DOHH2 (cell line): ENCODE measurements around the gene SESN1.

Experiments used
- H3F3A ChIP-seq: fragments of 200-600 bp; sonication (generic), shearing (Covaris generic); 2 replicates; pipeline ENCODE4 v1.6.0; 2016; ENCODE audit warnings: antibody characterized with exemption, mild to moderate bottlenecking; ENCODE audit not compliant: control insufficient read depth, insufficient read depth
- H3K27ac ChIP-seq: fragments of 200-600 bp; sonication (generic); 2 replicates; pipeline ENCODE4 v1.5.1; 2014; ENCODE audit warnings: low read depth, mild to moderate bottlenecking, low read length, moderate library complexity
- H3K27me3 ChIP-seq: fragments of 200-600 bp; sonication (generic); 2 replicates; pipeline ENCODE4 v1.6.1; 2014; ENCODE audit warnings: mild to moderate bottlenecking, low read length, mixed read lengths; ENCODE audit not compliant: control insufficient read depth
- H3K36me3 ChIP-seq: fragments of 200-600 bp; sonication (generic); 2 replicates; pipeline ENCODE4 v1.6.1; 2014; ENCODE audit warnings: mild to moderate bottlenecking, low read length, moderate library complexity, mixed read lengths; ENCODE audit not compliant: control insufficient read depth
- H3K4me1 ChIP-seq: fragments of 200-600 bp; sonication (generic); 2 replicates; pipeline ENCODE4 v1.6.1; 2014; ENCODE audit warnings: mild to moderate bottlenecking, low read length, mixed read lengths; ENCODE audit not compliant: control insufficient read depth
- H3K4me2 ChIP-seq: fragments of 200-600 bp; sonication (generic); 2 replicates; pipeline ENCODE4 v1.6.0; 2014; ENCODE audit warnings: mild to moderate bottlenecking, low read length, moderate library complexity
- H3K4me3 ChIP-seq: fragments of 200-600 bp; sonication (generic); 2 replicates; pipeline ENCODE4 v1.5.1; 2014; ENCODE audit warnings: mild to moderate bottlenecking, low read length, mixed read lengths
- H3K79me2 ChIP-seq: fragments of 200-600 bp; sonication (generic); 2 replicates; pipeline ENCODE4 v1.6.1; 2014; ENCODE audit warnings: mild to moderate bottlenecking, low read length, mixed read lengths; ENCODE audit not compliant: control insufficient read depth
- H3K9me2 ChIP-seq: fragments of 200-600 bp; sonication (generic); replicated peaks from 2 replicates; pipeline ENCODE4 v1.6.1; 2014; ENCODE audit warnings: mild to moderate bottlenecking, low read length, mixed read lengths; ENCODE audit not compliant: control insufficient read depth
- H3K9me3 ChIP-seq: fragments of 200-600 bp; sonication (generic); 2 replicates; pipeline ENCODE4 v1.6.1; 2014; ENCODE audit warnings: antibody characterized with exemption, low read length, mixed read lengths; ENCODE audit not compliant: control insufficient read depth, insufficient read depth
- H4K20me1 ChIP-seq: fragments of 200-600 bp; sonication (generic); 2 replicates; pipeline ENCODE4 v1.6.0; 2014; ENCODE audit warnings: low read depth, mild to moderate bottlenecking, antibody characterized with exemption, low read length, moderate library complexity; ENCODE audit not compliant: control insufficient read depth, insufficient read depth
- EZH2phosphoT487 ChIP-seq: fragments of 200-600 bp; sonication (generic); IDR thresholded peaks from 2 replicates; pipeline ENCODE4 v1.6.1; 2017; ENCODE audit warnings: borderline replicate concordance, mild to moderate bottlenecking, antibody characterized with exemption, low read length, moderate library complexity, mixed read lengths
- TF ChIP-seq, protein P1 (sequence below): fragments of 200-600 bp; sonication (generic); IDR thresholded peaks from one replicate; pipeline ENCODE4 v1.5.1; 2014; ENCODE audit warnings: antibody characterized with exemption, mild to moderate bottlenecking, low read depth, low read length; ENCODE audit not compliant: poor library complexity, severe bottlenecking

Gene SESN1

DNA sequence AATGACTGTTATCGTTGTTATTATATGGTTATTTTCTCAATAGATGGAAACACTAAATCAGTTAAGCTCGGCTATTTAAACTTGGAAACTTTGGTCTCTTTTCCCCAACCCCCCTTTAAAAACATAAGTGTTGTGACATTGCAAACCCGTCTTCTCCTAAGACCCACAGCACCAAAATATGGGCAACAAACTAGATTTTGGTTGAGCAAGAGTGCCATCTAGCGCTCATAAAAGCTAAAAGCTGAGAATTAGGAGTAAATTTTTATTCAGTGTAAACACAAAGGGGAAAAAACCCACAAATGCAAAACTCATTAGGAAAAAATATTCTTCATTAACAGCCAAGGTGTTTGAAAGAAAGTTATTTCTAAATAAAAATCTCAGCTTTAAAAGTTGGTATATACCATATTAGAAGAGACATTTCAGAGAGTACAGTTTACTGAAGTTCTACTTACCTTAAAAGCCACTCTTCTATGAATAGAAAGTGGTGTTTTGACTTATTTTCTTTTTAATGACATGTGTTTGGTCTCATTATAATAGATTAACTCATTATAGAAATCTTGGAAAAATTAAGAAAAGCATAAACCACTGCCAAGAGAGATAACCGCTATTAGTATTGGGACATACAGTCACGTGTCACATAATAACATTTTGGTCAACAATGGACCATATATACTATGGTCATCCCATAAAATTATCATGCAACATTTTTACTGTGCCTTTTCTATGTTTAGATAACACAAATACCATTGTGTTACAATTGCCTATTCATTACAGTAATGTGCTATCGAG, 21.1 kb downstream of the SESN1 start:
- no peaks in the 10 kb centered on the region for H3F3A ChIP-seq
- H3K4me3 ChIP-seq: no peak overlapping the region
- no peaks in the 10 kb centered on the region for H3K36me3 ChIP-seq
- no peaks in the 10 kb centered on the region for H4K20me1 ChIP-seq
- no peak overlapping the region for H3K4me2 ChIP-seq
- H3K4me1 ChIP-seq: no peaks in the 10 kb centered on the region
- no peaks in the 10 kb centered on the region for H3K27me3 ChIP-seq
- no peaks in the 10 kb centered on the region for H3K9me3 ChIP-seq
- H3K27ac ChIP-seq: no peak overlapping the region
- H3K9me2 ChIP-seq: no peaks in the 10 kb centered on the region
- TF ChIP-seq, protein P1, sequence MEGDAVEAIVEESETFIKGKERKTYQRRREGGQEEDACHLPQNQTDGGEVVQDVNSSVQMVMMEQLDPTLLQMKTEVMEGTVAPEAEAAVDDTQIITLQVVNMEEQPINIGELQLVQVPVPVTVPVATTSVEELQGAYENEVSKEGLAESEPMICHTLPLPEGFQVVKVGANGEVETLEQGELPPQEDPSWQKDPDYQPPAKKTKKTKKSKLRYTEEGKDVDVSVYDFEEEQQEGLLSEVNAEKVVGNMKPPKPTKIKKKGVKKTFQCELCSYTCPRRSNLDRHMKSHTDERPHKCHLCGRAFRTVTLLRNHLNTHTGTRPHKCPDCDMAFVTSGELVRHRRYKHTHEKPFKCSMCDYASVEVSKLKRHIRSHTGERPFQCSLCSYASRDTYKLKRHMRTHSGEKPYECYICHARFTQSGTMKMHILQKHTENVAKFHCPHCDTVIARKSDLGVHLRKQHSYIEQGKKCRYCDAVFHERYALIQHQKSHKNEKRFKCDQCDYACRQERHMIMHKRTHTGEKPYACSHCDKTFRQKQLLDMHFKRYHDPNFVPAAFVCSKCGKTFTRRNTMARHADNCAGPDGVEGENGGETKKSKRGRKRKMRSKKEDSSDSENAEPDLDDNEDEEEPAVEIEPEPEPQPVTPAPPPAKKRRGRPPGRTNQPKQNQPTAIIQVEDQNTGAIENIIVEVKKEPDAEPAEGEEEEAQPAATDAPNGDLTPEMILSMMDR: peak; percentile 72
- no peak for TF ChIP-seq EZH2phosphoT487
- no peaks in the 10 kb centered on the region for H3K79me2 ChIP-seq

DNA sequence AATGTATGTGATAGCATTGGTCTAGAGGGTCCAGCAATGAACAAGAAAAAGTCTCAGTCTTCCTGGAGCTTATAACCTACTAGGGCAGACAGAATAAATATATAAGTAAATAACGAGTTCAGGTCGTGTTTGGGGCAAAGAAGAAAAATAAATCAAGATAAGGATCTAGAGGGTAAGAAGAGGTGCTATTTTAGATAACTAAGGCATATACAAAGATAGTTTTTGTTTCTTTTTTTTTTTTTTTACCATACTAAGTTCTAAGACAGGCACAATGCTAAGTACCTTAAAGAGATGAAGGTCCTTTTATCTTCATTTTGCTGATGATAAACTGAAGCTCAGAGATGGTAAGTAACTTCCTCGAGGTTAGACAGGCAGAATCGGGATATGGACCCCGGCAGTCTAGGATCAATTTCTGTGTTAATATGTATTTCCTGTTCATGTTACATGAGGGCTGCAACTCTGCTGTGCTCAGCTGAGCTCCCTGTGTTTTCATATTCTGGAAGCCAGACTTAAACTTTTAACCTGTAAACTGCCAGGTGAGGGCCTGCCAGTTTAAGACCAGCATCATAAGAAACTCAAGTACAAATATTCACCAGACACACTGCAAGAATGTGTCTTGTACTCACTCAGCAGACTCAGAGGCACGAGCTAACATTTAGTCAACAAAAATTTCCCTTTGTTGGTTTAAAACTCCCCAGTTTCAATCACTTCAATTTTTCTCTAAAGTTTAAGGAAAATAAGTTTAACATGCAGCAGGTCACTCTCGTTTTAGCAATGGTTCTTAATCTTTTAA, 23.3 kb downstream of the SESN1 start:
- Histone ChIP-seq H3K36me3 (no peaks in the 10 kb centered on the region), H3K9me3 (no peaks in the 10 kb centered on the region), H3K4me3 (no peak overlapping the region), H3K4me1 (no peaks in the 10 kb centered on the region), H3K4me2 (no peak overlapping the region), H3K27me3 (no peaks in the 10 kb centered on the region), H3K9me2 (no peaks in the 10 kb centered on the region), H3K79me2 (no peaks in the 10 kb centered on the region), H4K20me1 (no peaks in the 10 kb centered on the region), H3F3A (no peaks in the 10 kb centered on the region), H3K27ac (no peak overlapping the region)
- TF ChIP-seq, protein P1: no peak
- TF ChIP-seq EZH2phosphoT487: no peak

DNA sequence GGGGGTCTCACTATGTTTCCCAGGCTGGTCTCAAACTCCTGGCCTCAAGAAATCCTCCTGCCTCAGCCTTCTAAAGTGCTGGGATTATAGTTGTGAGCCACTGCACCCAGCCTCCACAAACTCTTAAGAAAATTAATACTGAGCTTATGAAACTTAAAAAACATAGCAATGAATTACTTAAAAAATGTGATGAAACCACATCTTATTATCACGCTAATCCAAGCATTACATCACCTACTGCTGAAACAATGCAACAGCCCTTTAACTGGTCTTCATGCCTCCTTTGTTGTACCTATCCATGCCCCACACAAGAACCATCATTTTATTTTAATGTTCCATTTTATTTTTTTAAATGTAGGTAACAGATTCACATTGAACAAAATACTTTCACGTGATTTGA, 24.9 kb downstream of the SESN1 start:
- no peaks in the 10 kb centered on the region for H3K4me1 ChIP-seq
- H3K27ac ChIP-seq: no peak overlapping the region
- H3K36me3 ChIP-seq: no peaks in the 10 kb centered on the region
- no peaks in the 10 kb centered on the region for H3K79me2 ChIP-seq
- H3K27me3 ChIP-seq: no peaks in the 10 kb centered on the region
- TF ChIP-seq, protein P1: no peak
- no peak for TF ChIP-seq EZH2phosphoT487
- H3K4me3 ChIP-seq: no peak overlapping the region
- no peaks in the 10 kb centered on the region for H4K20me1 ChIP-seq
- H3F3A ChIP-seq: no peaks in the 10 kb centered on the region
- H3K9me2 ChIP-seq: no peaks in the 10 kb centered on the region
- H3K9me3 ChIP-seq: no peaks in the 10 kb centered on the region
- H3K4me2 ChIP-seq: no peak overlapping the region
